HepG2 (cell line): ENCODE measurements around the gene STUB1. TPM values are rescaled to one million over a fixed set of nuclear protein-coding genes. Genes with fewer than 3 reads are reported as not detected.

Source experiments
- ASH2L ChIP-seq: fragments of 300-600, 200-600 bp; sonication (generic); IDR thresholded peaks from 2 replicates; pipeline ENCODE4 v1.7.0; 2017; ENCODE audit warnings: low read depth, mild to moderate bottlenecking, moderate library complexity, mixed read lengths, low read length; ENCODE audit not compliant: insufficient read length
- CENPT ChIP-seq: sonication (generic); formaldehyde crosslinking; IDR thresholded peaks from 2 replicates; pipeline ENCODE4 v1.8.0; 2022; ENCODE audit warnings: low read depth, mild to moderate bottlenecking, moderate library complexity, missing genetic modification reagents
- ESRRA ChIP-seq: sonication (generic); formaldehyde crosslinking; IDR thresholded peaks from 2 replicates; pipeline ENCODE4 v1.5.1; 2020; ENCODE audit warnings: mild to moderate bottlenecking, low read depth, missing genetic modification reagents
- HNF1B ChIP-seq: sonication (generic); formaldehyde crosslinking; IDR thresholded peaks from 2 replicates; pipeline ENCODE4 v1.5.1; 2020; ENCODE audit warnings: mild to moderate bottlenecking, moderate library complexity, missing genetic modification reagents
- JARID2 ChIP-seq: sonication (generic); formaldehyde crosslinking; IDR thresholded peaks from 2 replicates; pipeline ENCODE4 v1.8.1; 2023; ENCODE audit warnings: missing genetic modification reagents, inconsistent platforms; ENCODE audit not compliant: insufficient replicate concordance
- KMT2B ChIP-seq: IDR thresholded peaks from 2 replicates; pipeline ENCODE4 v1.6.1; 2016; ENCODE audit warnings: missing genetic modification reagents, missing compliant biosample characterization
- PRDM10 ChIP-seq: sonication (generic); formaldehyde crosslinking; IDR thresholded peaks from 2 replicates; pipeline ENCODE4 v1.4.0; 2020; ENCODE audit warnings: low read depth, missing genetic modification reagents
- REPIN1 ChIP-seq: sonication (generic); formaldehyde crosslinking; IDR thresholded peaks from 2 replicates; pipeline ENCODE4 v1.8.0; 2022; ENCODE audit warnings: missing genetic modification reagents, low read depth, mild to moderate bottlenecking, borderline replicate concordance
- THAP9 ChIP-seq: sonication (generic); formaldehyde crosslinking; IDR thresholded peaks from 2 replicates; pipeline ENCODE4; 2020; ENCODE audit warnings: missing genetic modification reagents, mild to moderate bottlenecking, borderline replicate concordance
- ZFP36L1 ChIP-seq: sonication (generic); formaldehyde crosslinking; IDR thresholded peaks from 2 replicates; pipeline ENCODE4 v1.8.0; 2022; ENCODE audit warnings: mild to moderate bottlenecking, missing genetic modification reagents, moderate library complexity
- ZFX ChIP-seq: sonication (generic); formaldehyde crosslinking; IDR thresholded peaks from 2 replicates; pipeline ENCODE4 v1.4.0; 2020; ENCODE audit warnings: mild to moderate bottlenecking, low read depth, missing genetic modification reagents, moderate library complexity
- ZNF160 ChIP-seq: sonication (generic); formaldehyde crosslinking; IDR thresholded peaks from 2 replicates; pipeline ENCODE4 v1.8.0; 2022; ENCODE audit warnings: mild to moderate bottlenecking, inconsistent platforms, missing genetic modification reagents
- ZNF350 ChIP-seq: sonication (generic); formaldehyde crosslinking; IDR thresholded peaks from 2 replicates; pipeline ENCODE4 v1.4.0; 2020; ENCODE audit warnings: mild to moderate bottlenecking, low read depth, missing genetic modification reagents, borderline replicate concordance
- ZNF484 ChIP-seq: sonication (generic); formaldehyde crosslinking; IDR thresholded peaks from 2 replicates; pipeline ENCODE4 v1.5.1; 2020; ENCODE audit warnings: mild to moderate bottlenecking, low read depth, missing genetic modification reagents, borderline replicate concordance
- ZNF556 ChIP-seq: sonication (generic); formaldehyde crosslinking; IDR thresholded peaks from 2 replicates; pipeline ENCODE4 v1.4.0; 2020; ENCODE audit warnings: mild to moderate bottlenecking, missing genetic modification reagents, borderline replicate concordance
- ZNF615 ChIP-seq: sonication (generic); formaldehyde crosslinking; IDR thresholded peaks from 2 replicates; pipeline ENCODE4 v1.5.0; 2020; ENCODE audit warnings: mild to moderate bottlenecking, missing genetic modification reagents, borderline replicate concordance
- ZNF724P ChIP-seq: sonication (generic); formaldehyde crosslinking; IDR thresholded peaks from 2 replicates; pipeline ENCODE4 v1.8.0; 2022; ENCODE audit warnings: missing genetic modification reagents, borderline replicate concordance
- ZNF790 ChIP-seq: sonication (generic); formaldehyde crosslinking; IDR thresholded peaks from 2 replicates; pipeline ENCODE4 v1.8.0; 2022; ENCODE audit warnings: missing genetic modification reagents, mild to moderate bottlenecking, borderline replicate concordance
- ZSCAN9 ChIP-seq: IDR thresholded peaks from 2 replicates; pipeline ENCODE4 v1.6.1; 2016; ENCODE audit warnings: borderline replicate concordance
- polyA plus RNA-seq, 8 experiments: library from polyadenylated mRNA; depleted of rRNA in 3 of 8; stranded (reverse) in 7 of 8; unstranded in 1 of 8; fragments of >200 nt; fragmentation: Illumina TruSeq in 4 of 8; extraction: Trizol in 4 of 8; gene quantifications; 2 replicates each; pipeline versions ENCODE4 v1.2.1 to v1.2.3, GENCODE V29; 2011 to 2016; ENCODE audit warnings: low read depth in 4 of 8, missing spikeins in 1 of 8, mixed read lengths in 1 of 8; ENCODE audit not compliant: insufficient read depth in 1 of 8
- total RNA-seq, 5 experiments: library from RNA; depleted of rRNA; stranded (reverse); fragments of >200 nt; fragmentation: Illumina TruSeq; extraction: Trizol; gene quantifications; 2 replicates each; pipeline ENCODE4 v1.2.3, GENCODE V29; 2016; ENCODE audit warnings: low read depth in 1 of 5

The STUB1 gene
- total and polyA plus RNA-seq, 2 of the 13 experiments (the other 11 are each of a cell fraction or from before 2014, with no cell fraction given): 52.9 to 78.2 TPM

- TF ChIP-seq THAP9 (CRISPR knock-in tag): peak; percentile 56; the same call in 1 of the 2 replicates
- TF ChIP-seq JARID2 (CRISPR knock-in tag): no peak
- peak; percentile 84 for TF ChIP-seq ASH2L
- 0 out of 2 replicates have a peak, but pooled peaks have one; percentile 25 for TF ChIP-seq KMT2B
- no peak for TF ChIP-seq PRDM10 (CRISPR knock-in tag)
- no peak; the same call in 1 of the 2 replicates for TF ChIP-seq ZNF160 (CRISPR knock-in tag)
- peak; percentile 77; the same call in 1 of the 2 replicates for TF ChIP-seq ZFX (CRISPR knock-in tag)
- TF ChIP-seq ZNF556: peak; percentile 80; the same call in 1 of the 2 replicates
- TF ChIP-seq ZNF615: peak; percentile 89; the same call in 1 of the 2 replicates
- TF ChIP-seq ZSCAN9 (CRISPR knock-in tag): no peak
- TF ChIP-seq ESRRA: no peak; the same call in none of the 2 replicates
- peak; percentile 8; the same call in 1 of the 2 replicates for TF ChIP-seq HNF1B (CRISPR knock-in tag)
- TF ChIP-seq ZNF484 (CRISPR knock-in tag): no peak; the same call in 1 of the 2 replicates
- TF ChIP-seq ZNF350: peak; percentile 61; the same call in 1 of the 2 replicates
- peak; percentile 93 for TF ChIP-seq ZNF724P (CRISPR knock-in tag)
- peak; percentile 82 for TF ChIP-seq ZNF790
- peak; percentile 13; the same call in 1 of the 2 replicates for TF ChIP-seq ZFP36L1 (CRISPR knock-in tag)
- peak; percentile 91 for TF ChIP-seq REPIN1
- 0 out of 2 replicates have a peak, but pooled peaks have one; percentile 22 for TF ChIP-seq CENPT (CRISPR knock-in tag)
Observed at GRCh38 chr16:636206-637080, 43.8 kb upstream of the STUB1 start, which contains the start of gene METTL26 (continued).
